Upper lobe of right lung (tissue), 1 donor: ENCODE results near the gene CDKN2B. TPM values are rescaled to one million over a fixed set of nuclear protein-coding genes. Genes with fewer than 3 reads are reported as not detected.
A peak's percentile ranks its signal among the peaks of the same experiment; 100 is the strongest.

ENCODE experiments used
- ATAC-seq: fragments of 200-7000 bp; cut with Tn5 transposase; one replicate; pipeline ENCODE4 v1.9.1; 2020; ENCODE audit warnings: mild to moderate bottlenecking, moderate library complexity
- DNase-seq: peaks from one replicate; pipeline ENCODE4 v3.0.0-alpha.2; 2020
- H3K27ac ChIP-seq: fragments of 200-600 bp; one replicate; pipeline ENCODE4 v1.8.0; 2022
- H3K27me3 ChIP-seq: fragments of 200-600 bp; one replicate; pipeline ENCODE4 v1.8.0; 2022; ENCODE audit warnings: mild to moderate bottlenecking
- H3K36me3 ChIP-seq: fragments of 200-600 bp; one replicate; pipeline ENCODE4 v1.8.0; 2022
- H3K4me1 ChIP-seq: fragments of 200-600 bp; one replicate; pipeline ENCODE4 v1.8.0; 2022
- H3K4me3 ChIP-seq: fragments of 200-600 bp; one replicate; pipeline ENCODE4 v1.8.0; 2022; ENCODE audit warnings: mild to moderate bottlenecking
- H3K9me3 ChIP-seq: fragments of 200-600 bp; one replicate; pipeline ENCODE4 v1.8.0; 2022
- CTCF ChIP-seq: fragments of 200-600 bp; IDR thresholded peaks from one replicate; pipeline ENCODE4 v1.8.0; 2022; ENCODE audit warnings: antibody characterized with exemption
- intact Hi-C: fragments of 100-400 bp; cut with DNase I; formaldehyde crosslinking; loops from one replicate; pipeline ENCODE4 v1.11.0; 2022
- total RNA-seq: library from RNA; stranded (reverse); fragmentation: NEBNext Ultra II Directional; extraction: Animal tissue kit (Norgen Biotek cat#: 25700); gene quantifications from one replicate; pipeline ENCODE4 v1.2.1, GENCODE V29; 2021
- donor health status: DM: no; HTN: yes; CAD: no; lungs with severe emphysema.

The CDKN2B gene
- total RNA-seq, 1 donor from 2014 or later: 31.3 TPM

GRCh38 chr9:21985964-21986667, 23.0 kb downstream of the CDKN2B start:
- ATAC-seq (no peak), DNase-seq (no peak)
- H3K4me3 ChIP-seq: no peak overlapping the region
- H3K27ac ChIP-seq: no peak overlapping the region
- no peaks in the 10 kb centered on the region for H3K4me1 ChIP-seq
- H3K9me3 ChIP-seq: no peaks in the 10 kb centered on the region
- H3K27me3 ChIP-seq: peaks cover 76% of the 10 kb centered on the region
- no peaks in the 10 kb centered on the region for H3K36me3 ChIP-seq
- intact Hi-C loops: no loop called here
- TF ChIP-seq CTCF: no peak

- intact Hi-C loops: no loop called here
- no peak overlapping the region for H3K27ac ChIP-seq
- no peaks in the 10 kb centered on the region for H3K9me3 ChIP-seq
- no peak for ATAC-seq
- TF ChIP-seq CTCF: no peak
- no peaks in the 10 kb centered on the region for H3K4me1 ChIP-seq
- DNase-seq: no peak
- H3K27me3 ChIP-seq: peaks cover 71% of the 10 kb centered on the region
- H3K4me3 ChIP-seq: no peak overlapping the region
- H3K36me3 ChIP-seq: no peaks in the 10 kb centered on the region
Observed at GRCh38 chr9:21984101-21984500, 25.0 kb downstream of the CDKN2B start.

- DNase-seq (no peak), ATAC-seq (peak; percentile 67)
- H3K27me3 ChIP-seq: peaks cover 71% of the 10 kb centered on the region
- no peak for TF ChIP-seq CTCF
- no peaks in the 10 kb centered on the region for H3K4me1 ChIP-seq
- intact Hi-C loops: no loop called here
- no peak overlapping the region for H3K27ac ChIP-seq
- no peaks in the 10 kb centered on the region for H3K36me3 ChIP-seq
- no peaks in the 10 kb centered on the region for H3K9me3 ChIP-seq
- no peak overlapping the region for H3K4me3 ChIP-seq
Observed at GRCh38 chr9:21983561-21983935, 25.6 kb downstream of the CDKN2B start.

GRCh38 chr9:21982861-21983560, 26.1 kb downstream of the CDKN2B start:
- H3K9me3 ChIP-seq: no peaks in the 10 kb centered on the region
- no peak for TF ChIP-seq CTCF
- no peak overlapping the region for H3K4me3 ChIP-seq
- DNase-seq: no peak
- no peak overlapping the region for H3K27ac ChIP-seq
- H3K4me1 ChIP-seq: no peaks in the 10 kb centered on the region
- no peak for ATAC-seq
- H3K36me3 ChIP-seq: no peaks in the 10 kb centered on the region
- intact Hi-C loops: no loop called here
- H3K27me3 ChIP-seq: peaks cover 72% of the 10 kb centered on the region

GRCh38 chr9:21982391-21982790, 26.7 kb downstream of the CDKN2B start:
- no peak for TF ChIP-seq CTCF
- no peak for DNase-seq
- peaks cover 72% of the 10 kb centered on the region for H3K27me3 ChIP-seq
- ATAC-seq: no peak
- H3K9me3 ChIP-seq: no peaks in the 10 kb centered on the region
- intact Hi-C loops: no loop called here
- H3K36me3 ChIP-seq: no peaks in the 10 kb centered on the region
- no peak overlapping the region for H3K27ac ChIP-seq
- no peaks in the 10 kb centered on the region for H3K4me1 ChIP-seq
- H3K4me3 ChIP-seq: no peak overlapping the region
